Stomach (tissue), 9 donors: Measurements from ENCODE around the gene GSAP. TPM values are rescaled to one million over a fixed set of nuclear protein-coding genes. Genes with fewer than 3 reads are reported as not detected.

Experiments used
- DNase-seq, 2 donors: peaks; one replicate each; pipeline versions ENCODE4 v3.0.0 to v3.0.0-alpha.2; 2013 to 2019
- H3K27ac ChIP-seq, 5 donors: fragments of 200-600 bp in 4 of 5; sonication (generic) in 4 of 5; one replicate each; pipeline ENCODE4 v1.5.1; 2013 to 2019; ENCODE audit warnings: mild to moderate bottlenecking in 1 of 5, moderate library complexity in 1 of 5
- H3K27me3 ChIP-seq, 3 donors: fragments of 200-600 bp; sonication (generic); one replicate each; pipeline ENCODE4 v1.5.1; 2017 to 2019; ENCODE audit warnings: mixed run types in 1 of 3
- H3K36me3 ChIP-seq, 4 donors: fragments of 200-600 bp; sonication (generic); 1 replicate in 3 of 4; 2 replicates in 1 of 4; pipeline ENCODE4 v1.5.1; 2016 to 2019
- H3K4me1 ChIP-seq, 4 donors: fragments of 200-600 bp; sonication (generic); one replicate each; pipeline ENCODE4 v1.5.1; 2016 to 2019
- H3K4me3 ChIP-seq, 4 donors: fragments of 200-600 bp; sonication (generic) in 3 of 4; one replicate each; pipeline ENCODE4 v1.5.1; 2016 to 2019; ENCODE audit warnings: mild to moderate bottlenecking in 1 of 4
- H3K9me3 ChIP-seq, 4 donors: fragments of 200-600 bp; sonication (generic); one replicate each; pipeline ENCODE4 v1.5.1; 2016 to 2019
- CTCF ChIP-seq, 7 experiments: fragments of 450-650 bp in 4 of 7; fragments of 200-600 bp in 3 of 7; sonication (generic) in 3 of 7; IDR thresholded peaks; one replicate each; pipeline ENCODE4 v1.5.1; 2016 to 2019; ENCODE audit warnings: antibody characterized with exemption in 7 of 7, control low read depth in 2 of 7, mild to moderate bottlenecking in 1 of 7
- EP300 ChIP-seq: sonication (generic); formaldehyde crosslinking; IDR thresholded peaks from one replicate; pipeline ENCODE4 v1.6.1; 2017; ENCODE audit warnings: antibody characterized with exemption
- POLR2A ChIP-seq, 4 donors: fragments of 450-650 bp; IDR thresholded peaks; one replicate each; pipeline ENCODE4 v1.6.1; 2016; ENCODE audit warnings: antibody characterized with exemption in 4 of 4, control low read depth in 2 of 4, mild to moderate bottlenecking in 1 of 4, moderate library complexity in 1 of 4
- POLR2AphosphoS5 ChIP-seq, 3 donors: sonication (generic); formaldehyde crosslinking; IDR thresholded peaks; one replicate each; pipeline ENCODE4 v1.6.1; 2016; ENCODE audit warnings: antibody characterized with exemption in 3 of 3
- WGBS, 5 donors: extraction: QIAGEN DNeasy Blood & Tissue Kit in 3 of 5; methylation state at CpG; one replicate each; pipeline versions ENCODE4 v1.1.5 to v1.1.7; 2013 to 2018; 5-methylcytosine and 5-hydroxymethylcytosine counted together
- intact Hi-C: fragments of 100-400 bp; cut with DNase I; formaldehyde crosslinking; loops from one replicate; pipeline ENCODE4 v1.15.1; 2023; ENCODE audit warnings: low total_unique reads
- polyA plus RNA-seq, 3 donors: library from polyadenylated mRNA; stranded (reverse); fragments of 200-250 nt; gene quantifications; one replicate each; pipeline ENCODE4 v1.2.3, GENCODE V29; 2013
- total RNA-seq, 5 donors: library from RNA; depleted of rRNA; stranded (reverse); fragments of >200 nt; gene quantifications; one replicate each; pipeline versions ENCODE4 v1.1.0 to v1.2.3, GENCODE V29; 2014 to 2016
- donor health status: healthy with polysubstance abuse.
- donor health status: Bipolar disorder and iron deficiency.
- donor health status: healthy.

GSAP gene
- total and polyA plus RNA-seq, 8 donors, result 3.5 to 52.1 (median 15.9) TPM

- H3K36me3 ChIP-seq, result peaks cover 6 to 36% (median 26%) of the 10 kb centered on the region in 4 donors
Observed at GRCh38 chr7:77306231-77307067, 109.7 kb downstream of the GSAP start.

GRCh38 chr7:77295549-77295948 is 120.6 kb downstream of the GSAP start:
- no peaks in the 10 kb centered on the region for H3K9me3 ChIP-seq
- H3K36me3 ChIP-seq, result peaks cover 0 to 68% (median 15%) of the 10 kb centered on the region in 4 donors
- no peak overlapping the region for H3K4me3 ChIP-seq
- H3K4me1 ChIP-seq, result no peaks in the 10 kb centered on the region
- intact Hi-C loops, result no loop called here
- TF ChIP-seq EP300 (no peak), CTCF (IDR thresholded peaks at IDR 0.05) (no peak), POLR2A (IDR thresholded peaks at IDR 0.05) (no peak), POLR2AphosphoS5 (IDR thresholded peaks at IDR 0.05) (no peak)
- WGBS, 5 donors, result 93 to 100% (median 96%) methylated on average over 2 of the region's 2 CpGs
- no peak for DNase-seq
- no peak overlapping the region for H3K27ac ChIP-seq
- H3K27me3 ChIP-seq, result no peaks in the 10 kb centered on the region

More at GRCh38 chr7:77306231-77307067, 109.7 kb downstream of the GSAP start:
- DNase-seq, result no peak
- Histone ChIP-seq H3K27ac (no peak overlapping the region), H3K9me3 (peaks cover 0 to 20% (median 2%) of the 10 kb centered on the region in 4 donors), H3K4me3 (no peak overlapping the region), H3K27me3 (no peaks in the 10 kb centered on the region), H3K4me1 (peaks cover 0 to 36% (median 8%) of the 10 kb centered on the region in 4 donors)
- TF ChIP-seq EP300, result no peak
- no peak for TF ChIP-seq POLR2A (IDR thresholded peaks at IDR 0.05)
- TF ChIP-seq POLR2AphosphoS5 (IDR thresholded peaks at IDR 0.05), result no peak
- TF ChIP-seq CTCF (IDR thresholded peaks at IDR 0.05), result no peak
- WGBS, 5 donors, result 80 to 88% (median 82%) methylated on average over 17 of the region's 17 CpGs
- intact Hi-C loops, result no loop called here

GRCh38 chr7:77293046-77293445 is 123.1 kb downstream of the GSAP start:
- Histone ChIP-seq H3K4me3 (no peak overlapping the region), H3K27me3 (no peaks in the 10 kb centered on the region), H3K36me3 (peaks cover 3 to 71% (median 19%) of the 10 kb centered on the region in 4 donors), H3K27ac (no peak overlapping the region), H3K9me3 (no peaks in the 10 kb centered on the region), H3K4me1 (peaks cover 0 to 3% (median 0%) of the 10 kb centered on the region in 4 donors)
- 66 to 91% (median 83%) methylated on average over 4 of the region's 4 CpGs for WGBS, 5 donors
- intact Hi-C loops, result no loop called here
- TF ChIP-seq POLR2A (IDR thresholded peaks at IDR 0.05) (no peak), EP300 (no peak), POLR2AphosphoS5 (IDR thresholded peaks at IDR 0.05) (no peak), CTCF (IDR thresholded peaks at IDR 0.05) (no peak)
- DNase-seq, result no peak

GRCh38 chr7:77290425-77290824 is 125.7 kb downstream of the GSAP start:
- no peak for TF ChIP-seq CTCF (IDR thresholded peaks at IDR 0.05)
- TF ChIP-seq POLR2AphosphoS5 (IDR thresholded peaks at IDR 0.05), result no peak
- TF ChIP-seq EP300, result no peak
- no peak for TF ChIP-seq POLR2A (IDR thresholded peaks at IDR 0.05)
- Histone ChIP-seq H3K4me1 (peaks cover 0 to 5% (median 0%) of the 10 kb centered on the region in 4 donors), H3K36me3 (peaks cover 5 to 61% (median 15%) of the 10 kb centered on the region in 4 donors), H3K4me3 (no peak overlapping the region), H3K27ac (no peak overlapping the region), H3K9me3 (no peaks in the 10 kb centered on the region), H3K27me3 (no peaks in the 10 kb centered on the region)
- intact Hi-C loops, result no loop called here
- DNase-seq, result no peak
